HL-60 (cell line): ENCODE results near the gene HOXD3.

Experiments used
- DNase-seq, 2 experiments: peaks; one replicate each; pipeline ENCODE4 v3.0.0-alpha.2; 2010 to 2020; ENCODE audit warnings: low read depth in 1 of 2, low spot score in 1 of 2
- H3K27ac ChIP-seq: fragments of 250-450 bp; sonication (Bioruptor Pico); replicated peaks from 2 replicates; pipeline ENCODE4 v1.5.1; 2020; ENCODE audit warnings: mild to moderate bottlenecking, moderate library complexity
- H3K27me3 ChIP-seq: fragments of 250-450 bp; sonication (Bioruptor Pico); 2 replicates; pipeline ENCODE4 v1.5.1; 2021; ENCODE audit warnings: mild to moderate bottlenecking, moderate library complexity; ENCODE audit not compliant: insufficient read depth, poor library complexity, severe bottlenecking
- H3K4me3 ChIP-seq: replicated peaks from 2 replicates; pipeline ENCODE4 v1.5.1; 2011; ENCODE audit warnings: mild to moderate bottlenecking, control low read depth, low read length; ENCODE audit not compliant: insufficient read depth
- GABPA ChIP-seq: IDR thresholded peaks from 2 replicates; pipeline ENCODE4 v1.6.1; 2012; ENCODE audit warnings: low read depth
- POLR2AphosphoS5 ChIP-seq: IDR thresholded peaks from 2 replicates; pipeline ENCODE4 v1.6.1; 2012; ENCODE audit warnings: low read depth
- SPI1 ChIP-seq: IDR thresholded peaks from 2 replicates; pipeline ENCODE4 v1.6.1; 2012; ENCODE audit warnings: low read depth, mild to moderate bottlenecking, borderline replicate concordance
- TF ChIP-seq, protein P1 (sequence below): IDR thresholded peaks from one replicate; pipeline ENCODE4 v1.5.1; 2011; ENCODE audit warnings: low read length, control low read depth, inconsistent platforms; ENCODE audit not compliant: insufficient read depth
- TF ChIP-seq, protein P2 (sequence below): IDR thresholded peaks from 2 replicates; pipeline ENCODE4 v1.6.1; 2012; ENCODE audit warnings: low read depth; ENCODE audit not compliant: insufficient replicate concordance

HOXD3 gene

DNA sequence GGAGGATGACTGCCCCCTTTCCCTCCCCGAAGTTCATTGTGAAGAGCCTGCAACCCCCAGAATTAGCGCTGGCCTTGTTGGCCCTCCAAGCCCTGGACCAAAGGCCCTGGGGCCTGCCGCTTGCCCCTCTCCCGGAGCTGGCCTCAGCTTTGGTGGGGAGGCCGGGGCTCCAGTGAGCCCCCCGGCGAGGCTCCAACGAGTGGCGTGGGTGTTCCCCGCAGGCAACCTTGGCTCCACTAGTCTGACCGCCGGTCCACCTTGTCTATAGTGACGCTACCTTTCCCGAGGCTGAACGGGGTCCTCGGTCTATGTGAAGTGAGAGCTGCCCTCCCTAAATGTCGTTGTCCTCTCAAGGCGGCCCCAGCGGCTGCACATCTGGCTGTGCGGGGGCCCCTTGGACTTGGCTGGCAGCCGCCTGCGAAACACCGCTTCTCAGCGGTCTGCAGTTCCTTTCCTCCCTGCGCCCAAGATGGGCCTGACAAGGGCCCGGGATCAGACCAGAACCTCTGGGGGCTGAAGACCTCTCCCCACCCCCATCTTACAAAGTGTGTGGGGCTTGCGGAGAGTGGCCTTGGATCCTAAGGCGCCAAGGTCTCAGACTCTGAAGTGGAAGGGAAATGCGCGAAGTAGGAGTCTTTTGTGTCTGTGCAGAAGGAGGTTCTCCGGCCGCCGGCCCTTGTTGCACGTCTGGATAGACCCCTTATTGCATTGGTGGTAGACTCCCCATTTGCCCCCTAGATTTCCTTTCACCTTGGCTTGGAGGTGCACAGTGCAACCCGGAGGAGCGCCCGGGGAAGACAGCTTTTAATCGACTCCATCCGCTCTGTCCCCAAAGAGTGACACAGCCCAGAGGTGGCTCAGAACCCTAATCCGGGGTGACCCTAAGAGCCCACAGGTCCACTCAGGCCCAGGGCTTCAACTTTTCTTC is 44.5 kb upstream of the HOXD3 start:
- H3K4me3 ChIP-seq, result no peak overlapping the region
- H3K27me3 ChIP-seq, result peaks cover 79% of the 10 kb centered on the region
- DNase-seq, result no peak
- no peak overlapping the region for H3K27ac ChIP-seq
- TF ChIP-seq POLR2AphosphoS5 (no peak), GABPA (no peak)
- TF ChIP-seq, protein P1, sequence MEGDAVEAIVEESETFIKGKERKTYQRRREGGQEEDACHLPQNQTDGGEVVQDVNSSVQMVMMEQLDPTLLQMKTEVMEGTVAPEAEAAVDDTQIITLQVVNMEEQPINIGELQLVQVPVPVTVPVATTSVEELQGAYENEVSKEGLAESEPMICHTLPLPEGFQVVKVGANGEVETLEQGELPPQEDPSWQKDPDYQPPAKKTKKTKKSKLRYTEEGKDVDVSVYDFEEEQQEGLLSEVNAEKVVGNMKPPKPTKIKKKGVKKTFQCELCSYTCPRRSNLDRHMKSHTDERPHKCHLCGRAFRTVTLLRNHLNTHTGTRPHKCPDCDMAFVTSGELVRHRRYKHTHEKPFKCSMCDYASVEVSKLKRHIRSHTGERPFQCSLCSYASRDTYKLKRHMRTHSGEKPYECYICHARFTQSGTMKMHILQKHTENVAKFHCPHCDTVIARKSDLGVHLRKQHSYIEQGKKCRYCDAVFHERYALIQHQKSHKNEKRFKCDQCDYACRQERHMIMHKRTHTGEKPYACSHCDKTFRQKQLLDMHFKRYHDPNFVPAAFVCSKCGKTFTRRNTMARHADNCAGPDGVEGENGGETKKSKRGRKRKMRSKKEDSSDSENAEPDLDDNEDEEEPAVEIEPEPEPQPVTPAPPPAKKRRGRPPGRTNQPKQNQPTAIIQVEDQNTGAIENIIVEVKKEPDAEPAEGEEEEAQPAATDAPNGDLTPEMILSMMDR, result no peak

DNA sequence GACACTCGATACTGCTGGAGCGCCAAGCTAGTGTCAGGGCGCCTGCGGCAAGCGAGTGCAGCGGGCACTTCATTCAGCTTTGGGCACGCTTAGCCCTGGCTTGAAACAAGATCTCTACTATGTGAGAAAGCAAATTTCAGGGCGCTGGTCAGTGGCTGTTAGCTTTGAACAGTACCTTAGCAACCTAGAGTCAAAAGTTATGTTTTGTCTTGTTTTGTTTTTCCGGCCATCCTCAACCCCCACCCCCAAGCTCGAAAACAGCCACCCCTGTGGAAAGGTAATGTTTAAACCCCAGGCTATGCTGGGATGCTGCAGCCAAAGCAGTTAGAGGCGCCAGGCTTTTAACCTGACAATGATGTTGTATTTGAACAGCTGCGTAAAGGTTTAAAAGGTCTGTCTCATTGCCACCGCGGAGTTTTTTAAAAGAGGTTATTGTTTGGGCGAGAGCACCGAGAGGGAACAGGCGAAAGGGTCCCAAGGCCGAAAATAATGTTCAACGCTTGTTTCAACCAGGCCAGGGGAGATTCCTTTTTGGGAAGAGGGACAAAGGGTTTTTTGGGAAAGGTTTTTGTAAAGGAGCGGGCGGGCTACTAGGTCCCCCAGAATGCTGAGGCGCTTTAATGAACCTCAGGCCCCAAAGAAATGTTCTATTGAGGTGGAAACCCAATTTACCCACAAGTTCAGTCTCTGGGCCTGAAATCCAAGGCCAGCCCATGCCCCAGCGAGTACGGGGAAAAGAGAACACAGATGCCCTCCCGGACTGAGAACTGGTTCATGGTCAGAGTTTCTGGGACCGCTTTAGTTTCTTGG is 42.8 kb upstream of the HOXD3 start:
- DNase-seq, result no peak
- TF ChIP-seq GABPA (no peak), SPI1 (no peak), POLR2AphosphoS5 (no peak)
- TF ChIP-seq, protein P1, result no peak
- TF ChIP-seq, protein P2, sequence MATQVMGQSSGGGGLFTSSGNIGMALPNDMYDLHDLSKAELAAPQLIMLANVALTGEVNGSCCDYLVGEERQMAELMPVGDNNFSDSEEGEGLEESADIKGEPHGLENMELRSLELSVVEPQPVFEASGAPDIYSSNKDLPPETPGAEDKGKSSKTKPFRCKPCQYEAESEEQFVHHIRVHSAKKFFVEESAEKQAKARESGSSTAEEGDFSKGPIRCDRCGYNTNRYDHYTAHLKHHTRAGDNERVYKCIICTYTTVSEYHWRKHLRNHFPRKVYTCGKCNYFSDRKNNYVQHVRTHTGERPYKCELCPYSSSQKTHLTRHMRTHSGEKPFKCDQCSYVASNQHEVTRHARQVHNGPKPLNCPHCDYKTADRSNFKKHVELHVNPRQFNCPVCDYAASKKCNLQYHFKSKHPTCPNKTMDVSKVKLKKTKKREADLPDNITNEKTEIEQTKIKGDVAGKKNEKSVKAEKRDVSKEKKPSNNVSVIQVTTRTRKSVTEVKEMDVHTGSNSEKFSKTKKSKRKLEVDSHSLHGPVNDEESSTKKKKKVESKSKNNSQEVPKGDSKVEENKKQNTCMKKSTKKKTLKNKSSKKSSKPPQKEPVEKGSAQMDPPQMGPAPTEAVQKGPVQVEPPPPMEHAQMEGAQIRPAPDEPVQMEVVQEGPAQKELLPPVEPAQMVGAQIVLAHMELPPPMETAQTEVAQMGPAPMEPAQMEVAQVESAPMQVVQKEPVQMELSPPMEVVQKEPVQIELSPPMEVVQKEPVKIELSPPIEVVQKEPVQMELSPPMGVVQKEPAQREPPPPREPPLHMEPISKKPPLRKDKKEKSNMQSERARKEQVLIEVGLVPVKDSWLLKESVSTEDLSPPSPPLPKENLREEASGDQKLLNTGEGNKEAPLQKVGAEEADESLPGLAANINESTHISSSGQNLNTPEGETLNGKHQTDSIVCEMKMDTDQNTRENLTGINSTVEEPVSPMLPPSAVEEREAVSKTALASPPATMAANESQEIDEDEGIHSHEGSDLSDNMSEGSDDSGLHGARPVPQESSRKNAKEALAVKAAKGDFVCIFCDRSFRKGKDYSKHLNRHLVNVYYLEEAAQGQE, result no peak
- H3K27ac ChIP-seq, result no peak overlapping the region
- peaks cover 83% of the 10 kb centered on the region for H3K27me3 ChIP-seq
- H3K4me3 ChIP-seq, result no peak overlapping the region

DNA sequence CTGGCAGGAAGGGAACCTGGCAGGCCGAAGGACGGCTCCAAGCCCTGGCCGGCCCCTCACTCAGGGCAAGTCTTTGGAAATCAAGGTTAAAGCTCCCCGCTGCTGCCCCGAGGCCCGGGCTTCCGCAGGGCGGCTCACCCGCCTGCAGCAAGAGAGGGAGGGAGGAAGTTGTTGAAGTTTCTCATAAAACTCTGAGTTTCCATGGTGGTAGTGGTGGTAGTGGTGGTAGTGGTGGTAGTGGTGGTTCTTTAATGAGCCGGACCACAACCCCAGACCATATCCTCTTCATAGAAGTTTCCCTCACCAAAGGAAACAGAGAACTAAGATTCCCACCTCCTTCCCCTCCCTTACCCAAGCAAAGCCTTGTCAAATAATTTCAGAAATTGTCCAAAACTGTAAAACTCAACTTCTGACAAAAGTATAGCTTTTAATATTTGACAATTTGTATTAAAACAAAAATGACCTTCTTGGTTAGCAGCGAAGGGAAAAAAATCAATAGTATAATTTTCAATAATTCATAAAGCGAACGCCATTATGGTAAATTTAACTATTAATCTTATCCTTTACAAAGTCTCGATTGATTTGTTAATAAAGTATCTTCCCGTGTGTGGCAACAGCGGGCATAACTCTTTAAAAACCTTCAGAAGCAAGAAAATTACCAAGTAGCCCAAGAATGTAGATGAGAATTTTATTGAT is 42.0 kb upstream of the HOXD3 start:
- H3K27me3 ChIP-seq, result peaks cover 83% of the 10 kb centered on the region
- TF ChIP-seq POLR2AphosphoS5 (no peak), GABPA (no peak), SPI1 (peak; percentile 22; the same call in 1 of the 2 replicates)
- TF ChIP-seq, protein P1, result no peak
- H3K27ac ChIP-seq, result no peak overlapping the region
- no peak overlapping the region for H3K4me3 ChIP-seq
- no peak for DNase-seq
